Pons (tissue), 1 donor: ENCODE measurements around the gene RSPO1.

Source experiments
- DNase-seq: peaks from one replicate; pipeline ENCODE4 v3.0.0-alpha.2; 2016; ENCODE audit warnings: low spot score

Gene RSPO1

GRCh38 chr1:37562984-37563383, 71.7 kb downstream of the RSPO1 start:
- DNase-seq, result no peak
